Left hindlimb (tissue), 1 donor: Measurements from ENCODE around the gene BNIPL.

Source experiments
- DNase-seq: peaks from one replicate; pipeline ENCODE4 v3.0.0-alpha.2; 2018

BNIPL gene

GRCh38 chr1:151010346-151010726, 26.1 kb upstream of the BNIPL start:
- DNase-seq = no peak

GRCh38 chr1:151011154-151011850, 25.1 kb upstream of the BNIPL start:
- DNase-seq = no peak

GRCh38 chr1:151012684-151013471, 23.5 kb upstream of the BNIPL start:
- DNase-seq = no peak

GRCh38 chr1:151013518-151013917, 22.9 kb upstream of the BNIPL start:
- DNase-seq = no peak

GRCh38 chr1:151024540-151025146, 11.7 kb upstream of the BNIPL start:
- DNase-seq = peak; percentile 52

- no peak for DNase-seq
Measured at GRCh38 chr1:151026460-151026859, 9.9 kb upstream of the BNIPL start.

- DNase-seq = no peak
Measured at GRCh38 chr1:151032164-151032563, 4.2 kb upstream of the BNIPL start.

GRCh38 chr1:151035167-151035566, 1.2 kb upstream of the BNIPL start:
- DNase-seq = no peak

- DNase-seq = no peak
Measured at GRCh38 chr1:151037032-151037431, 646 bp downstream of the BNIPL start.

- no peak for DNase-seq
Measured at GRCh38 chr1:151039521-151039920, 3.1 kb downstream of the BNIPL start.

GRCh38 chr1:151043163-151043562, 6.8 kb downstream of the BNIPL start:
- no peak for DNase-seq

- peak; percentile 83 for DNase-seq
Measured at GRCh38 chr1:151047591-151047924, 11.2 kb downstream of the BNIPL start, which contains the start of gene C1orf56. Gene C1orf56, plus strand, starts transcription at chr1:151047751. Its CDS starts 97 bp downstream, at chr1:151047848.

GRCh38 chr1:151047925-151048644, 11.7 kb downstream of the BNIPL start:
- peak; percentile 75 for DNase-seq

- DNase-seq = no peak
Measured at GRCh38 chr1:151048645-151049032, 12.3 kb downstream of the BNIPL start.

- no peak for DNase-seq
Measured at GRCh38 chr1:151049458-151049857, 13.1 kb downstream of the BNIPL start.

- DNase-seq = no peak
Measured at GRCh38 chr1:151050051-151050688, 13.8 kb downstream of the BNIPL start.

GRCh38 chr1:151051356-151052009, 15.1 kb downstream of the BNIPL start:
- DNase-seq = no peak

GRCh38 chr1:151054971-151055547, 18.7 kb downstream of the BNIPL start:
- no peak for DNase-seq

- no peak for DNase-seq
Measured at GRCh38 chr1:151055581-151055980, 19.2 kb downstream of the BNIPL start.

- no peak for DNase-seq
Measured at GRCh38 chr1:151056149-151056548, 19.8 kb downstream of the BNIPL start.

- DNase-seq = peak; percentile 68
Measured at GRCh38 chr1:151058692-151059091, 22.3 kb downstream of the BNIPL start.
